Fibroblast of pulmonary artery (primary cell): ENCODE measurements around the gene CORO6.

Experiments
- DNase-seq: peaks from one replicate; pipeline ENCODE4 v3.0.0-alpha.2; 2010; ENCODE audit warnings: low read depth
- H3K4me3 ChIP-seq: replicated peaks from 2 replicates; pipeline ENCODE4 v1.5.1; 2011; ENCODE audit warnings: low read depth, mild to moderate bottlenecking, control low read depth, low read length, moderate library complexity
- TF ChIP-seq, protein P1 (sequence below): IDR thresholded peaks from 2 replicates; pipeline ENCODE4 v1.5.1; 2011; ENCODE audit warnings: mild to moderate bottlenecking, control low read depth, low read length, inconsistent platforms; ENCODE audit errors: missing control alignments

The CORO6 gene

GRCh38 chr17:29565643-29566472 lies 56.9 kb downstream of the CORO6 start:
- DNase-seq: no peak
- H3K4me3 ChIP-seq: peak overlapping the region; percentile 40
- TF ChIP-seq, protein P1, sequence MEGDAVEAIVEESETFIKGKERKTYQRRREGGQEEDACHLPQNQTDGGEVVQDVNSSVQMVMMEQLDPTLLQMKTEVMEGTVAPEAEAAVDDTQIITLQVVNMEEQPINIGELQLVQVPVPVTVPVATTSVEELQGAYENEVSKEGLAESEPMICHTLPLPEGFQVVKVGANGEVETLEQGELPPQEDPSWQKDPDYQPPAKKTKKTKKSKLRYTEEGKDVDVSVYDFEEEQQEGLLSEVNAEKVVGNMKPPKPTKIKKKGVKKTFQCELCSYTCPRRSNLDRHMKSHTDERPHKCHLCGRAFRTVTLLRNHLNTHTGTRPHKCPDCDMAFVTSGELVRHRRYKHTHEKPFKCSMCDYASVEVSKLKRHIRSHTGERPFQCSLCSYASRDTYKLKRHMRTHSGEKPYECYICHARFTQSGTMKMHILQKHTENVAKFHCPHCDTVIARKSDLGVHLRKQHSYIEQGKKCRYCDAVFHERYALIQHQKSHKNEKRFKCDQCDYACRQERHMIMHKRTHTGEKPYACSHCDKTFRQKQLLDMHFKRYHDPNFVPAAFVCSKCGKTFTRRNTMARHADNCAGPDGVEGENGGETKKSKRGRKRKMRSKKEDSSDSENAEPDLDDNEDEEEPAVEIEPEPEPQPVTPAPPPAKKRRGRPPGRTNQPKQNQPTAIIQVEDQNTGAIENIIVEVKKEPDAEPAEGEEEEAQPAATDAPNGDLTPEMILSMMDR: no peak
